Effector memory CD4-positive, alpha-beta T cell (primary cell): ENCODE measurements around the gene SLC16A3.

ENCODE experiments used
- DNase-seq, 3 donors: peaks; one replicate each; pipeline ENCODE4 v3.0.0-alpha.2; 2020
- H3K27ac ChIP-seq: 2 replicates; pipeline ENCODE4 v1.7.0; 2013; ENCODE audit warnings: mild to moderate bottlenecking, low read length, moderate library complexity; ENCODE audit not compliant: insufficient read depth, poor library complexity, severe bottlenecking
- H3K27me3 ChIP-seq: replicated peaks from 2 replicates; pipeline ENCODE4 v1.7.0; 2013; ENCODE audit warnings: mild to moderate bottlenecking, low read length; ENCODE audit not compliant: insufficient read depth, control insufficient read depth, poor library complexity, severe bottlenecking
- H3K36me3 ChIP-seq: 2 replicates; pipeline ENCODE4 v1.7.0; 2013; ENCODE audit warnings: mild to moderate bottlenecking, low read length, moderate library complexity; ENCODE audit not compliant: control insufficient read depth, insufficient read depth
- H3K4me1 ChIP-seq: 2 replicates; pipeline ENCODE4 v1.7.0; 2013; ENCODE audit warnings: low read length, mild to moderate bottlenecking; ENCODE audit not compliant: control insufficient read depth, insufficient read depth, poor library complexity, severe bottlenecking
- H3K4me3 ChIP-seq: 2 replicates; pipeline ENCODE4 v1.7.0; 2013; ENCODE audit warnings: low read length, low read depth, mild to moderate bottlenecking; ENCODE audit not compliant: insufficient read depth, poor library complexity, severe bottlenecking
- H3K9me3 ChIP-seq: 2 replicates; pipeline ENCODE4 v1.7.0; 2013; ENCODE audit warnings: mild to moderate bottlenecking, low read length, moderate library complexity; ENCODE audit not compliant: control insufficient read depth

The SLC16A3 gene

DNA sequence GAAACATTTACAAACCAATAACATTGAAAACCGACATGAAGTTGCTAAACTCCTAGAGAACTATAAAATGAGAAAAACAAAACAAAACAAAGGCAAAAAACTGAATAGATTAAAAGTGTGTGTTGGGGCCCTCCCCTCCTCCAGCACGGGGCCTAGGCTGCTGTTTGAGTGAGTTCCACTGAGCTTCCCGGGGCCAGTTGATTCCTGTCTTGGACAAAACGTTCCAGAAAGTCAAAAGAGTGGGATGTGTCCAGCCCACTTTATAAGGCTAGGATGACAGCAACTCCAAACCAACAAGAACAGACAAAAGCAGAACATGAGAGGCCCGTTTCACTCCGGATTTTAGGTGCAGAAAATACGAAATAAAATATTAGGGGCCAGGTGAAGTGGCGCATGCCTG lies 56.3 kb downstream of the SLC16A3 start:
- DNase-seq, result no peak
- Histone ChIP-seq H3K27me3 (no peaks in the 10 kb centered on the region), H3K4me1 (peaks cover 5% of the 10 kb centered on the region), H3K27ac (no peak overlapping the region), H3K9me3 (no peaks in the 10 kb centered on the region), H3K36me3 (no peaks in the 10 kb centered on the region), H3K4me3 (no peak overlapping the region)

DNA sequence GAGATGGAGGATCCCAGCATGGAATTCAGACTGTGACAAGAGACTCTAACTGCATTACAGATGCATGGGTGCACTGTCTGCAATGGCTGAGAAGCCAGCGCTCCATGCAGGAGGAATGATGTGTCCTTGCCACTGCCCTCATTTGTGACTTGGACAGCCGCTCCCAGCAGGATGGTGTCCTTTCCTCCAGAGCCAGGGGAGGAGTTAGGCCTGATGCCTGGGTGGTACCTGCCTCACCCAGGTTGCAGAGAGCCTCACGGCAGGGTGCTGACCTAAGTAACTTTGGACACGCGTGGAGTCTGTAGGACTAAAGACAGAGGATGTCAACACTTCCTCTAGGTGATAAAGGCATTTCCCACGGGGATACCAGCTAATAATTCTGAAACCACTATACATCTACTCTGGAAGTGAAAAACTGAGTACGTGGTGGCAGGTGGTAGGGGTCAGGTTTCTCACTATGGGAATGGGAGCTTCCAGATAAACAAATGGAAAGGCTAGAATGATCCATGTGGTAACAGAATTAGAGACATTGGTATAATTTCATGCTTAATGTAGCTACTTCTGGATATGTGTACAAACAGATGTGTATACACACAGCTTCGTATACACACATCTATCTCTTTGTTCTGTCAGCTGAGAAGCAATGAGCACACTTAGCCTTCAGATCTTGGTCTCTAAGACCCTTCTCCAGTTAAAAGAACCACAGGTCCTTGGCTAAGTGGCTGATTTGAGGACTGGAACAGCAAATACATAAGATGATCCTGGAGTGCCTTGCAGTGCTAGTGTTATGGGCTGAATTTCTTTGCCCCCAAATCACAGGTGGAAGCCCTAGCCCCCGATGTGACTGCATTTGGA lies 58.4 kb downstream of the SLC16A3 start:
- H3K4me1 ChIP-seq, result peaks cover 6% of the 10 kb centered on the region
- H3K27me3 ChIP-seq, result no peaks in the 10 kb centered on the region
- DNase-seq, result no peak
- H3K27ac ChIP-seq, result no peak overlapping the region
- H3K36me3 ChIP-seq, result no peaks in the 10 kb centered on the region
- no peak overlapping the region for H3K4me3 ChIP-seq
- no peaks in the 10 kb centered on the region for H3K9me3 ChIP-seq

DNA sequence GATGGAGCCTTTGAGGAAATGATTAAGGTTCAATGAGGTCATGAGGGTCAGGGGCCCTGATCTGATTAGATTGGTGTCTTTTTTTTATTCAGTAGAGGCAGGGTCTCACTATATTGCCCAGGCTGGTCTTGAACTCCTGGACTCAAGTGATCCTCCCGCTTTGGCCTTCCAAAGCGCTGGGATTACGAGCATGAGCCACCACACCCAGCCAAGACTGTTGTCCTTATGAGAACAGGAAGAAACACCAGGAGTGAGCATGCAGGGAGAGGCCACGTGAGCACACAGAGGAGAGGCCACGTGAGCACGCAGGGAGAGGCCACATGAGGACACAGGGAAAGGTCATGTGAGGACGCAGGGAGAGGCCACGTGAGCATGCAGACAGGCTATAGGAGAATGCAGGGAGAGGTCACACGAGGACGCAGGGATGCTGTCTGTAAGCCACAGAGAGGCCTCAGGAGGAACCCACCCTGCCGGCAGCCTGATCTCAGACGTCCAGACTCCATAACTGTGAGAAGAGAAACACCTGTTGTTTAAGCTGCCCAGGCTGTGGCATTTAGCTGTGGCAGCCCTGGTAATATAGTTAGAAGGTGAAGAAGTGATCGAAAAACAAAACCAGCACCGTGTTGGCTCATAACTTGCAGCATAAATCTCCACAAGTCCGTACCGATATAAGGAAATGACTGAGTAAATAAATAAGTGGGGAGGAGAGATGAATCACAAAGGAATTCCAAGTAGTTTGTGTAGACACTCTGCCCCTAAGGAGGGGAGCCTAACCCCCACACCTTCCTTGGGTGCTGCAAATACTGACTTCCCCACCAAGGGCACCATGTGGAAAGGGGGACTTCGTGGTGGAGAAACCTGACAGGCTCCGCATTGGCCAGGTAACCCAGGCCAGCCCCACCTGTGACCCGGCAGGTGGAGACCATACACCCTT lies 59.3 kb downstream of the SLC16A3 start:
- H3K9me3 ChIP-seq, result no peaks in the 10 kb centered on the region
- no peak overlapping the region for H3K4me3 ChIP-seq
- H3K4me1 ChIP-seq, result peaks cover 9% of the 10 kb centered on the region
- DNase-seq, result no peak
- no peak overlapping the region for H3K27ac ChIP-seq
- no peaks in the 10 kb centered on the region for H3K27me3 ChIP-seq
- H3K36me3 ChIP-seq, result no peaks in the 10 kb centered on the region
